Stimulated activated CD4-positive, alpha-beta T cell treated with anti-CD3 and anti-CD28 coated beads, Interleukin-4, amount 100 ng/mL, for 1 hour (primary cell): ENCODE results near the gene CDK5.
"Not testable (repeated sequence)": the region's sequence is repeated elsewhere in the genome, so short reads cannot be mapped to it uniquely, and the experiment has no call there.

ENCODE experiments used
- DNase-seq: peaks from one replicate; pipeline ENCODE4 v3.0.0-alpha.2; 2020

The CDK5 gene

GRCh38 chr7:151031011-151031410 lies 26.7 kb downstream of the CDK5 start:
- DNase-seq: no peak

GRCh38 chr7:151028948-151029501 lies 28.7 kb downstream of the CDK5 start:
- DNase-seq: no peak

GRCh38 chr7:151028131-151028947 lies 29.4 kb downstream of the CDK5 start, which contains the start of gene ABCB8:
Gene ABCB8, plus strand, starts transcription at chr7:151028450. Its CDS starts 66 bp downstream, at chr7:151028516.
- peak; percentile 92 for DNase-seq

GRCh38 chr7:151027728-151028130 lies 30.0 kb downstream of the CDK5 start:
- DNase-seq: not testable (repeated sequence)

- DNase-seq: not testable (repeated sequence)
Measured at GRCh38 chr7:151026771-151027727, 30.6 kb downstream of the CDK5 start.

GRCh38 chr7:151025924-151026671 lies 31.6 kb downstream of the CDK5 start:
- DNase-seq: no peak

- DNase-seq: no peak
Measured at GRCh38 chr7:151024435-151025056, 33.2 kb downstream of the CDK5 start, which contains the start of gene ATG9B. Gene ATG9B, minus strand, starts transcription at chr7:151024494. Its CDS starts 71 bp downstream, at chr7:151024423.

GRCh38 chr7:151023232-151023631 lies 34.5 kb downstream of the CDK5 start:
- no peak for DNase-seq

GRCh38 chr7:151020231-151020630 lies 37.5 kb downstream of the CDK5 start:
- no peak for DNase-seq

- DNase-seq: no peak
Measured at GRCh38 chr7:151019130-151019447, 38.6 kb downstream of the CDK5 start.

- DNase-seq: peak; percentile 49
Measured at GRCh38 chr7:151018421-151019129, 39.1 kb downstream of the CDK5 start.

- DNase-seq: peak; percentile 88
Measured at GRCh38 chr7:151017953-151018420, 39.7 kb downstream of the CDK5 start.

- DNase-seq: no peak
Measured at GRCh38 chr7:151017370-151017952, 40.2 kb downstream of the CDK5 start.

- no peak for DNase-seq
Measured at GRCh38 chr7:151016942-151017341, 40.8 kb downstream of the CDK5 start.

- no peak for DNase-seq
Measured at GRCh38 chr7:151016505-151016904, 41.2 kb downstream of the CDK5 start.

GRCh38 chr7:151015967-151016366 lies 41.7 kb downstream of the CDK5 start:
- no peak for DNase-seq

- DNase-seq: no peak
Measured at GRCh38 chr7:151014950-151015349, 42.7 kb downstream of the CDK5 start.

GRCh38 chr7:151013733-151014497 lies 43.8 kb downstream of the CDK5 start:
- peak; percentile 80 for DNase-seq

GRCh38 chr7:151013356-151013732 lies 44.4 kb downstream of the CDK5 start:
- DNase-seq: no peak

- no peak for DNase-seq
Measured at GRCh38 chr7:151012911-151013347, 44.8 kb downstream of the CDK5 start.
